GM19463 (cell line): ENCODE measurements around the gene PIGT.

Experiments used
- ATAC-seq: cut with Tn5 transposase; IDR thresholded peaks from one replicate; pipeline ENCODE4 v1.9.1; 2021; ENCODE audit warnings: mild to moderate bottlenecking, moderate library complexity; ENCODE audit not compliant: unreplicated experiment

Gene PIGT

DNA sequence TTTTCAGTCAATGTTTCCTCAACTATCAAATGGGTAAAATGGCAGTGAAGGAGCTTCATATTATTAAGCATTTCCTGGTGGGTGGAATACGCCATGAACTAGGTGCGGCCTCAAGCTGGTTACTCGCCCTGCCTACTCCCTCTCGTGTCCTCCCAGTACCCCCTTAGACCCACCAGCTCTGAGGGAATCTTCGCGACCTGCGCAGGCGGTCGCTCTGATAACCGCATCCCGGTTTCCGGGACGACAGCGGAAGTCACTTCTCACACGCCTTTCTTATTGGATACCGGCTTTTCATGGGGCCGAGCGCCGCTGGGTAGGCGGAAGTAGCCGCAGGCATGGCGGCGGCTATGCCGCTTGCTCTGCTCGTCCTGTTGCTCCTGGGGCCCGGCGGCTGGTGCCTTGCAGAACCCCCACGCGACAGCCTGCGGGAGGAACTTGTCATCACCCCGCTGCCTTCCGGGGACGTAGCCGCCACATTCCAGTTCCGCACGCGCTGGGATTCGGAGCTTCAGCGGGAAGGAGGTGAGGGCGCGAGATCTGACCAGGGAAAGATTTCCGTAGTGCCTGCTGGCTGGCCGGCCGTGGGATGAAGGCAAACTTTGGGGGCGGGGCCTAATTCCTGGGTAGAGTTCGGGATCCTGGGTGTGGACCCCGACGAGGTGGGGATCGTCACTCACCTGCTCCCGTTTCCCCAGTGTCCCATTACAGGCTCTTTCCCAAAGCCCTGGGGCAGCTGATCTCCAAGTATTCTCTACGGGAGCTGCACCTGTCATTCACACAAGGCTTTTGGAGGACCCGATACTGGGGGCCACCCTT, at the start of gene PIGT:
Gene PIGT (plus strand): TSS at position 320 of the 816 bp plus-strand sequence. CDS start 16 bp downstream, at position 336.
- peak; percentile 70 for ATAC-seq

GRCh38 chr20:45366192-45366591, 49.7 kb upstream of the PIGT start:
- no peak for ATAC-seq

- ATAC-seq: no peak
Observed at GRCh38 chr20:45366631-45367030, 49.3 kb upstream of the PIGT start.

DNA sequence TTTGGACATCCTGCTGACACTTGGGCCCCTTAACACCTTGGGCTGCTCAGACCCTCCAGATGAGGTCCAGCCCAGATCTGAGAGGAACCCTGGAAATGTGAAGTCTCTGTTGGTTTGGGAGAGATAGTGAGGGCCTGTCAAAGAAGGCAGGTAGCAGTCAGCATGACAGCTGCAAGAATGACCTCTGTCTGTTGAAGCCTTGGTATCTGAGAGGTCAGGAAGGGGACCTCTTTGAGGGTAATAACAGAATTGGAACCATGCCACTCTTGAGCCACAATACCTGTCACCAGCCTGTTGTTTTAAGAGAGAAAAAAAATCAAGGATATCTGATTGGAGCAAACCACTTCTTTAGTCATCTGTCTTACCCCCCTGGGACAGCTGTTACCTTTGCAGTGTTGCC, 48.8 kb upstream of the PIGT start:
- ATAC-seq: no peak

- ATAC-seq: peak; percentile 83
Observed at GRCh38 chr20:45368221-45368980, 47.5 kb upstream of the PIGT start.

DNA sequence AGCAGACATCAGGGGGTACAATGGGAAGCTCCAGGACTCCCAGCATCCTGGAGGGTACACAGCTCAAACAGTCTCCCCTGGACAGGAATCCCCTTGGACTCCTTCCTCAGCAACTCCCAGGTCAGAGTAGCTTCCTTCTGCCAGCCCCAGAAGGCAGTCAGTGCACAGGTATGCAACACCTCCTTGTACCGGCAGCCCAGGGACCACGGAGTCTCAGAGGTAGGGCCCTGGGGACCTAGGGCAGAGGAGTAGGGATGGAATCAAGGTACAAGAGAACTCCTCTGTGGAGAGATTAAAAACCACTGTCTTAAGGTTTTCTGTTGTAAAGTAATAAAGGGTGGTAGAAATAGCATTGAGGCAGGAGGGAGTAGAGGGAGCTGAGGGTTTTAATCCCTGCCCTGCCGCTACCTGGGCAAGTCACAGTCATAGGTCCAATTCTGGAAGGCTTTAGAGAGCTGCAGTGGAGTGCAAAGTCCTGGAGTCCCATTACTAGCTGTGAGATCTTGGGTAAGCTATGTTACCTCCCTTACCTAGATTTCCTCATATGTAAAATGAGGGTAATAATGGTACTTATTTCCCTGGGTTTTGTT, 45.3 kb upstream of the PIGT start:
- ATAC-seq: no peak

- ATAC-seq: no peak
Observed at GRCh38 chr20:45372241-45372640, 43.7 kb upstream of the PIGT start.

- ATAC-seq: no peak
Observed at GRCh38 chr20:45372646-45373352, 43.1 kb upstream of the PIGT start.

DNA sequence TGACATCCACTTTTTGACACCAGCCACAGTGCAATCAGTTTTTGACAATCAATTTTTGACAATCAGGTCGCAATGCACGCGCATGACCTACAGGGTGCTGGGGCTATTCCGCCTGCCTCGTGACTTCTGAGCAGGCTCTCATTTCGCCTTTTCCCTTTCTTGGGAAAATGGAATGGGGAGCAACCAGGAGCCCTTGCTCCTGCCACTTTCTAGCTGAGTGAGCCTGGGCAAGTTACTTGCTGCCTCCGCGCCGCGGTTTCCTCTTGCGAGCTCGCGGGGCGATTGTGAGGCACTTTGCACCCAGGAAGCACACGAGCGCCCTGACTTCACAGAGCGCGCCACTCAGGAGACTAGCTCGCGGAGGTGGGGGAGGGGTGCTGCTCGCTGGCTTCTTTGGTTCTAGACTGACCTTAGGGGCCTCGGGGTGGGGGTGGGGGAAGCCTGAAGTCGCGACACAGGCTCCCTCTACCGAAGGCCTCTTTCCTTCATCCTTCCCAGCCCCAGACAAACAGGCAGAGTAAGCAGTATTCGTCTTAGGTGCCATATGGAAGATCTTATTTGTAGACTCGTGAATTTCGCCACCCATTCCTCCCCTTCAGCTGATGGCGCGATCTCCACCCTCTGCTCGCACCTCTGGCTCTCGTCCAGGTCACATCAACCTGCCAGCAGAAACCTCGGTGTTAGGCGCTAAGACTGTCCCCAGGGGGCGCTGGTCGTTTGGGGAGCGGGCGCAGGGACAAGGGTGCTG, 42.4 kb upstream of the PIGT start:
- peak; percentile 85 for ATAC-seq

DNA sequence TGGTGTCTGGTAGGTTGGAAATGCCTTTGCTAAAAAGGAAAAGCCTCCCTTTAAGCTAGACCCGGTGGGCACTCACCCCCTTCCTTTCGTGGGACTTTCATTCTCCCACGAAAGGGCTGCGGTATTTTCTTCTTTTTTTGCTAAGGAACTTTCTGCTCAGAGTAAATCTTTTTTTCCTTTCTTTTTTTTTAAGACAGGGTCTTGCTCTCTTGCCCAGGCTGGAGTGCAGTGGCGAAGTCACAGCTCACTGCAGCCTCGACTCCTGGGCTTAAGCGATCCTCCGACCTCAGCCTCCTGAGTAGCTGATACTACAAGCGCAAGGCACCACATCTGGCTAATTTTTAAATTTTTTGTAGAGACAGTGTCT, 41.9 kb upstream of the PIGT start:
- ATAC-seq: no peak

GRCh38 chr20:45374966-45375365, 41.0 kb upstream of the PIGT start:
- no peak for ATAC-seq

DNA sequence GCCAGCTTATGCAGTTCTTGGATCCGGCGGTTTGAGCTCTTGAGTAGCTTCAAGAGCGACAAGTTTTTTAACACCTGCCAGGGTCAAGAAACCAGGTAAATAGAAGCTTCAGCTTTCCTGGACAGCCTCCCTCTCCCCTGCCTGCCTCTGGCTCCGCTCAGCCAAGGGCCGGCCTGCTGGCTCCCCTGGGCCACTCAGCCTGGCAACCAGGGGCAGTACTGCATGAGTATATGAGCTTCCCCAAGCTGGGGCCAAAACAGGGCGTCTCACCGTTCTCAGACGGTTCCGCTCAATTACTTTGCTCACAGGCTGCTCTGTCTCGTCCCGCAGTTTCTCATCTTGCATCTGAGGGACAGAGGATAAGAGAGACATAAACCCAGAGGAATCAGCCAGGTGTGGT, 38.7 kb upstream of the PIGT start:
- no peak for ATAC-seq

GRCh38 chr20:45378191-45378590, 37.8 kb upstream of the PIGT start, which contains the start of gene TP53TG5:
TSS of gene TP53TG5 (minus strand) at chr20:45378325. CDS start at chr20:45378236, 89 bp downstream.
- ATAC-seq: no peak

GRCh38 chr20:45387274-45387673, 28.7 kb upstream of the PIGT start:
- no peak for ATAC-seq

DNA sequence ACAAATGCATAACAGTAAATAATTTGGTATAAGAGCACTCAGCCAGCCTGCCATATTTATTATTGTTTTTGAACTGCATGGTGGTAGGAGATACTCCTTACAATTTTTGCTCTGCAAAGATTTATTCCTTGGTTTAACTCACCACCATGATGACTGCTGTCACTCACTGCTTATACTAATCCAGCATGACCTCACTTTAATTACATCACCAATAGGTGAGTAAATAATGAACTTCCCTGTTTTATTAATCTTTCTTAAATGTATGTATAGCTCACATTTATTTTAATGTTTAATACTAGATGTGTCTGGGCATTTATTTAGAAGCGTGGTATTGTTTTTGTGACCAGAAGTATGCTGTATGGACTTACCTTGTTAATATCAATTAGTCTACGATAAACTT, 25.0 kb upstream of the PIGT start:
- ATAC-seq: no peak

- ATAC-seq: no peak
Observed at GRCh38 chr20:45391559-45391958, 24.4 kb upstream of the PIGT start.

GRCh38 chr20:45392733-45393132, 23.2 kb upstream of the PIGT start:
- no peak for ATAC-seq

DNA sequence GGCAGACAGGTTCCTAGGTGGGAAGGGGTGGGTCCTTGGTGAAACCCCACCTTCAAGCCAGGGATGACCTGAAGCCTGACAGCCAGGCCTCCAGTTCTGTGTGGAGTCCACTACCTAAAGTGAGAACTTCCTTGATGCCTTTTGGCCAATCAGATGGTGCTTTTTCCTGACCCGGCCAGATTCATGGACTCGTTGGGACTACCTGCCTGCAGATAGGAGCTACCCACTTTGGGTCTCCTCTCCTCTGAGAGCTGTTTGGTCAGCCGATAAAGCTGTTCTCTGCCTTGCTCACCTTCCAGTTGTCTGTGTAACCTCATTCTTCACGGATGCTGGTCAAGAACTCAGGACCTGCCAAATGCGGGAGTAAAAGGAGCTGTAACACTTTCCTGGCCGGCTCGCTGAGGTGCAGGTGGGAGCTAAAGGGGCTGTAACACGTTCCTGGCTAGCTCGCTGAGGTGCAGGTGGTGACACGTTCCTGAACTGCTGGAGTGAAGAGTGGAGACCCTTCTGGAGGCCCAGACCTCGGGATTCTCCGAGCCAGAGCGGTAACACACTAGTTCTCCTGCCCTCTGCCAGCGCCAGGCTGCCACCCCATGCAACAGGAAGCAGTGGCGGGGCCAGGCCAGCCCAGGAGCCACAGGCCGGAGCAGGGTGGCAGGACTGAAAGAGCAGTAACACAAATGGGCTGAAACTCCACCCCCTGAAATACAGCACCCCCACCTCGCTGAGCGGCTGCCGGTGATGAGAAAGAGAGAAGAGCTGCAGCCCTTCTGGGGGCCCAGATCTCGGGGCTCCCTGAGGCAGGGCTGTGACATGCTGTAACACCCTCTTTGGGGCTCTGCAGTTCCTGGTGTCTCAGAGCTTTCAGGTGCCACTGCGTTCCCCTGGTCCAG, 21.5 kb upstream of the PIGT start:
- no peak for ATAC-seq

- no peak for ATAC-seq
Observed at GRCh38 chr20:45395114-45395415, 20.9 kb upstream of the PIGT start.

DNA sequence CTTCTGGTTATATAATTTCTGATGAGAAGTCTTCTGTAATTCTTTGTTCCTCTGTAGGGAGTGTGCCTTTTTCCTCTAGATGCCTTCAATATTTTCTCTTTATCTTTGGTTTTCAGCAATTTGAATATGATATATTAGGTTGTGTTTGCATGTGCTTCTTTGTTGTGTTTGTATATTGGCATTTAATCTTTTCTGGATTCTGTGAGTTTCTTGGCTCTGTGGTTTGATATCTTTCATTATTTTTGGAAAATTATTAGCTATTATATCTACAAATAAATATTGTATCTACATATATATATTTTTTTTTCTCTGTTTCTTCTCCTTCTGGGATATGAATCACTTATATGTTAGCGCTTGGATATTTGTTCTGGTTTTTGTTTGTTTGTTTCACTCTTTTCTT, 16.9 kb upstream of the PIGT start:
- no peak for ATAC-seq
